Renal cortex interstitium (tissue), 11 donors: ENCODE measurements around the gene PGRMC2. TPM values are rescaled to one million over a fixed set of nuclear protein-coding genes. Genes with fewer than 3 reads are reported as not detected.

Source experiments
- DNase-seq, 11 donors: peaks; one replicate each; pipeline ENCODE4 v3.0.0-alpha.2; 2013; ENCODE audit warnings: low read depth in 9 of 11, low spot score in 4 of 11; ENCODE audit errors: extremely low read depth in 1 of 11
- polyA plus RNA-seq, 3 donors: library from polyadenylated mRNA; unstranded; fragments of 120-200 nt; gene quantifications; one replicate each; pipeline ENCODE4 v1.2.1, GENCODE V29; 2013; ENCODE audit not compliant: insufficient read length in 3 of 3

PGRMC2 gene
- polyA plus RNA-seq, 3 donors: 116 to 134 (median 117) TPM

GRCh38 chr4:128244379-128244778, 43.2 kb downstream of the PGRMC2 start:
- DNase-seq: no peak

GRCh38 chr4:128242601-128243000, 45.0 kb downstream of the PGRMC2 start:
- DNase-seq: no peak

- no peak for DNase-seq
Observed at GRCh38 chr4:128241981-128242380, 45.6 kb downstream of the PGRMC2 start.

GRCh38 chr4:128241425-128241913, 46.1 kb downstream of the PGRMC2 start:
- DNase-seq: no peak

GRCh38 chr4:128241019-128241418, 46.6 kb downstream of the PGRMC2 start:
- no peak for DNase-seq

- no peak for DNase-seq
Observed at GRCh38 chr4:128234836-128235235, 52.8 kb downstream of the PGRMC2 start.

- DNase-seq: no peak
Observed at GRCh38 chr4:128232719-128233118, 54.9 kb downstream of the PGRMC2 start.

- peak in 1 of 11 donors; percentile 31 for DNase-seq
Observed at GRCh38 chr4:128228845-128229795, 58.5 kb downstream of the PGRMC2 start.

GRCh38 chr4:128227991-128228571, 59.5 kb downstream of the PGRMC2 start:
- DNase-seq: no peak

- peak in 1 of 11 donors; percentile 23 for DNase-seq
Observed at GRCh38 chr4:128225148-128225547, 62.5 kb downstream of the PGRMC2 start.

GRCh38 chr4:128221586-128221985, 66.0 kb downstream of the PGRMC2 start:
- DNase-seq: no peak

GRCh38 chr4:128220286-128221235, 67.1 kb downstream of the PGRMC2 start:
- DNase-seq: no peak

Other genes with a start within 250 kb of the PGRMC2 start
- gene LARP1B, start 226.5 kb downstream of the PGRMC2 start, polyA plus RNA-seq: 10 to 100 TPM; 21.0 to 25.4 (median 23.0) TPM